WTC11 (cell line): ENCODE data around the gene CEBPG. TPM values are rescaled to one million over a fixed set of nuclear protein-coding genes. Genes with fewer than 3 reads are reported as not detected.

Experiments used
- ATAC-seq: fragments of 200-7000 bp; cut with Tn5 transposase; 2 replicates; pipeline ENCODE4 v1.10.0; 2021; ENCODE audit warnings: mild to moderate bottlenecking, moderate library complexity
- CTCF ChIA-PET: fragments of 300-600 bp; sonication (Branson Sonifier 250); formaldehyde crosslinking; loops from one replicate; lab custom pipeline; 2021; ENCODE audit warnings: antibody characterized with exemption; lab: Charles Lee
- POLR2A ChIA-PET: fragments of 350-600 bp; sonication (Branson Sonifier 250); formaldehyde crosslinking; loops from one replicate; lab custom pipeline; 2021; ENCODE audit warnings: antibody characterized with exemption; lab: Charles Lee
- DNase-seq: peaks from one replicate; pipeline ENCODE4 v3.0.0; 2021; ENCODE audit warnings: low spot score
- H3K27ac Mint-ChIP-seq: 2 replicates; pipeline ENCODE4 v1.8.0; 2021; ENCODE audit warnings: mixed read lengths
- H3K27me3 Mint-ChIP-seq: 2 replicates; pipeline ENCODE4 v1.8.0; 2021; ENCODE audit warnings: low read depth, mild to moderate bottlenecking, moderate library complexity, mixed read lengths
- H3K36me3 Mint-ChIP-seq: 2 replicates; pipeline ENCODE4 v1.8.0; 2021; ENCODE audit warnings: mixed read lengths
- H3K4me1 Mint-ChIP-seq: 2 replicates; pipeline ENCODE4 v1.8.0; 2022; ENCODE audit warnings: mixed read lengths
- H3K4me3 Mint-ChIP-seq: 2 replicates; pipeline ENCODE4 v1.8.0; 2021; ENCODE audit warnings: mild to moderate bottlenecking, moderate library complexity, mixed read lengths
- H3K9me3 Mint-ChIP-seq: 2 replicates; pipeline ENCODE4 v1.8.0; 2021; ENCODE audit warnings: mixed read lengths
- AR ChIP-seq: fragments of 250-450 bp; sonication (Bioruptor Pico); IDR thresholded peaks from 2 replicates; pipeline ENCODE4 v1.9.0; 2021; ENCODE audit warnings: mild to moderate bottlenecking
- CDX4 ChIP-seq: fragments of 250-450 bp; sonication (Bioruptor Pico); IDR thresholded peaks from 2 replicates; pipeline ENCODE4 v1.9.0; 2021; ENCODE audit warnings: moderate library complexity, mild to moderate bottlenecking, inconsistent platforms, borderline replicate concordance
- ELF4 ChIP-seq: sonication (generic); formaldehyde crosslinking; IDR thresholded peaks from 2 replicates; pipeline ENCODE4 v1.8.1; 2022; ENCODE audit warnings: low read depth, mild to moderate bottlenecking, moderate library complexity, missing genetic modification reagents
- FOXJ3 ChIP-seq: sonication (generic); formaldehyde crosslinking; IDR thresholded peaks from 2 replicates; pipeline ENCODE4 v1.9.0; 2021; ENCODE audit warnings: missing genetic modification reagents, mild to moderate bottlenecking, borderline replicate concordance
- GABPB1 ChIP-seq: sonication (generic); formaldehyde crosslinking; IDR thresholded peaks from 2 replicates; pipeline ENCODE4 v1.8.1; 2023; ENCODE audit warnings: mild to moderate bottlenecking, missing genetic modification reagents
- JAZF1 ChIP-seq: fragments of 250-450 bp; sonication (Bioruptor Pico); IDR thresholded peaks from 2 replicates; pipeline ENCODE4 v1.9.0; 2021; ENCODE audit warnings: moderate library complexity, mild to moderate bottlenecking, inconsistent platforms
- JUN ChIP-seq: sonication (generic); formaldehyde crosslinking; IDR thresholded peaks from 2 replicates; pipeline ENCODE4 v1.8.0; 2023; ENCODE audit warnings: mild to moderate bottlenecking, missing genetic modification reagents
- NFATC4 ChIP-seq: fragments of 250-450 bp; sonication (Bioruptor Pico); IDR thresholded peaks from 2 replicates; pipeline ENCODE4 v1.9.0; 2021; ENCODE audit warnings: mild to moderate bottlenecking
- NR1H2 ChIP-seq: sonication (generic); formaldehyde crosslinking; IDR thresholded peaks from 2 replicates; pipeline ENCODE4 v1.9.0; 2021; ENCODE audit warnings: mild to moderate bottlenecking, moderate library complexity, missing genetic modification reagents
- PRRX2 ChIP-seq: fragments of 250-450 bp; sonication (Bioruptor Pico); IDR thresholded peaks from 2 replicates; pipeline ENCODE4 v1.8.0; 2021; ENCODE audit warnings: mild to moderate bottlenecking
- TEAD1 ChIP-seq: sonication (generic); formaldehyde crosslinking; IDR thresholded peaks from 2 replicates; pipeline ENCODE4 v1.8.0; 2022; ENCODE audit warnings: mild to moderate bottlenecking, missing genetic modification reagents
- TP53 ChIP-seq: sonication (generic); formaldehyde crosslinking; IDR thresholded peaks from 2 replicates; pipeline ENCODE4 v1.8.1; 2023; ENCODE audit warnings: mild to moderate bottlenecking, missing genetic modification reagents
- ZNF263 ChIP-seq: sonication (generic); formaldehyde crosslinking; IDR thresholded peaks from 2 replicates; pipeline ENCODE4 v1.8.1; 2022; ENCODE audit warnings: low read depth, mild to moderate bottlenecking, moderate library complexity, missing genetic modification reagents
- ZNF416 ChIP-seq: fragments of 250-450 bp; sonication (Bioruptor Pico); IDR thresholded peaks from 2 replicates; pipeline ENCODE4 v1.9.0; 2021; ENCODE audit warnings: mild to moderate bottlenecking, inconsistent platforms
- ZNF423 ChIP-seq: fragments of 250-450 bp; sonication (Bioruptor Pico); IDR thresholded peaks from 2 replicates; pipeline ENCODE4 v2.1.2; 2022; ENCODE audit warnings: mild to moderate bottlenecking, moderate library complexity
- total RNA-seq: library from RNA; stranded (reverse); gene quantifications from 3 replicates; pipeline ENCODE4 v1.2.3, GENCODE V29; 2021
- TF ChIP-seq, protein P1 (sequence below): sonication (generic); formaldehyde crosslinking; IDR thresholded peaks from 2 replicates; pipeline ENCODE4 v1.8.1; 2023; ENCODE audit warnings: mild to moderate bottlenecking, missing genetic modification reagents, moderate library complexity
- TF ChIP-seq, protein P2 (sequence below): sonication (generic); formaldehyde crosslinking; IDR thresholded peaks from 2 replicates; pipeline ENCODE4 v1.8.1; 2023; ENCODE audit warnings: mild to moderate bottlenecking, missing genetic modification reagents, moderate library complexity
- TF ChIP-seq, protein P3 (sequence below): fragments of 200-600 bp; IDR thresholded peaks from 2 replicates; pipeline ENCODE4 v1.8.0; 2022; ENCODE audit warnings: antibody characterized with exemption
- TF ChIP-seq, protein P4 (sequence below): sonication (generic); formaldehyde crosslinking; IDR thresholded peaks from 2 replicates; pipeline ENCODE4 v1.8.0; 2023; ENCODE audit warnings: missing genetic modification reagents, mild to moderate bottlenecking, borderline replicate concordance

The CEBPG gene
- total RNA-seq, 1 experiment from 2014 or later: 33.1 TPM

DNA sequence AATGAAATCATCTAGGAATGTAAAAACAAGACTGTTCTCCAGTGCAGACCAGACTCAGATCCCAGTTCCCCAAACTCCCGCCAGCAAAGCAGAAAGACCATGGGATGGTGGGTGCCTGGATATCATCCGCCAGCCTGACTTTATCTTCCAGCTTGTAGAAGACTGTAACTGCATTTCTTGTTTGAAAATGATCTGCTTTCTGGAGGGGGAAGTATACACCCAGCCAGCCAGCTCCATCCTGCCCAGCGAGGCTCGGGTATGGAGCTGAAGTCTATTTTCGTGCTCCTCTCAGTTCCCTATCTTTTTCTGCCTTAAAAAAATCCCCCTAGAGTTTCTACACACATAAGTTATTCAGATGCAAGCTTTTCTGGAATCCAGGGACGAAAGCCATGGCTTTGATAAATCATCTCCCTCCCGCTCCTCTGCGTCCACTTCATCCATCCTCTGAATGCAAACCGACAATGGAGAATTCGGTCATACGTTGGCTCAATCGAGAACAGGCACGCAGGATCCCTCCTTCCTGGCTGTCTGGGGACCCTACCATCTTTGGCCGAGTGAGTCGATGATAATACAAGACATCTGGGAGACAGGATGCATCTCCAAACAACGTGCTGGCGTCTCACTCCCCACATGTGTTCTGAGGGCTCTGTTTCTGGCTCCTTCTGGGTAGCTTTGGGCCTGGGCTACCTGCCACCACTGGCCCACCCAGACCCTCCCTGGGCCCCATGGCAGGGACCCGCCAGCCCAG is 31.2 kb downstream of the CEBPG start (continued):
- TF ChIP-seq, protein P1, sequence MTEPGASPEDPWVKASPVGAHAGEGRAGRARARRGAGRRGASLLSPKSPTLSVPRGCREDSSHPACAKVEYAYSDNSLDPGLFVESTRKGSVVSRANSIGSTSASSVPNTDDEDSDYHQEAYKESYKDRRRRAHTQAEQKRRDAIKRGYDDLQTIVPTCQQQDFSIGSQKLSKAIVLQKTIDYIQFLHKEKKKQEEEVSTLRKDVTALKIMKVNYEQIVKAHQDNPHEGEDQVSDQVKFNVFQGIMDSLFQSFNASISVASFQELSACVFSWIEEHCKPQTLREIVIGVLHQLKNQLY (CRISPR knock-in tag): no peak
- no peak for TF ChIP-seq TEAD1 (CRISPR knock-in tag)
- TF ChIP-seq ZNF263 (CRISPR knock-in tag): no peak
- no peak for TF ChIP-seq PRRX2 (CRISPR knock-in tag)
- no peak for TF ChIP-seq NR1H2 (CRISPR knock-in tag)
- TF ChIP-seq, protein P2, sequence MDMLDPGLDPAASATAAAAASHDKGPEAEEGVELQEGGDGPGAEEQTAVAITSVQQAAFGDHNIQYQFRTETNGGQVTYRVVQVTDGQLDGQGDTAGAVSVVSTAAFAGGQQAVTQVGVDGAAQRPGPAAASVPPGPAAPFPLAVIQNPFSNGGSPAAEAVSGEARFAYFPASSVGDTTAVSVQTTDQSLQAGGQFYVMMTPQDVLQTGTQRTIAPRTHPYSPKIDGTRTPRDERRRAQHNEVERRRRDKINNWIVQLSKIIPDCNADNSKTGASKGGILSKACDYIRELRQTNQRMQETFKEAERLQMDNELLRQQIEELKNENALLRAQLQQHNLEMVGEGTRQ (CRISPR knock-in tag): no peak
- TF ChIP-seq, protein P3, sequence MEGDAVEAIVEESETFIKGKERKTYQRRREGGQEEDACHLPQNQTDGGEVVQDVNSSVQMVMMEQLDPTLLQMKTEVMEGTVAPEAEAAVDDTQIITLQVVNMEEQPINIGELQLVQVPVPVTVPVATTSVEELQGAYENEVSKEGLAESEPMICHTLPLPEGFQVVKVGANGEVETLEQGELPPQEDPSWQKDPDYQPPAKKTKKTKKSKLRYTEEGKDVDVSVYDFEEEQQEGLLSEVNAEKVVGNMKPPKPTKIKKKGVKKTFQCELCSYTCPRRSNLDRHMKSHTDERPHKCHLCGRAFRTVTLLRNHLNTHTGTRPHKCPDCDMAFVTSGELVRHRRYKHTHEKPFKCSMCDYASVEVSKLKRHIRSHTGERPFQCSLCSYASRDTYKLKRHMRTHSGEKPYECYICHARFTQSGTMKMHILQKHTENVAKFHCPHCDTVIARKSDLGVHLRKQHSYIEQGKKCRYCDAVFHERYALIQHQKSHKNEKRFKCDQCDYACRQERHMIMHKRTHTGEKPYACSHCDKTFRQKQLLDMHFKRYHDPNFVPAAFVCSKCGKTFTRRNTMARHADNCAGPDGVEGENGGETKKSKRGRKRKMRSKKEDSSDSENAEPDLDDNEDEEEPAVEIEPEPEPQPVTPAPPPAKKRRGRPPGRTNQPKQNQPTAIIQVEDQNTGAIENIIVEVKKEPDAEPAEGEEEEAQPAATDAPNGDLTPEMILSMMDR: no peak
- no peak for TF ChIP-seq ELF4
- TF ChIP-seq GABPB1 (CRISPR knock-in tag): no peak
- no peak for TF ChIP-seq JUN
- no peak for TF ChIP-seq CDX4 (CRISPR knock-in tag)
- TF ChIP-seq, all 79 proteins: peak for 0

DNA sequence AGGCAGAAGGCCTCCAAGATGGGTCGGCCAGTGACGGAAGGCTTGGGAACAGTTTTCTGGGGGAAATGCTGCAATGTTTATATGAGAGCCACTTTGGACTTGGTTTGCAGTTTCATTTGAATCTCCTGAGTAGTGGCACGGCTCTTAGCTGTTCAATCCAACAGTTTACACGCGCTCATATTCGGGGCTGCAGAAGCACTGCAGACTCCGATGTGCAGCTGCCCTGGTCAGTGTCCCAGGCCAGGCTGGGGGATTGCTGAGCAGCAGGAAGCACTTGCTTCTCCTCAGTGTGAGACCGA is 31.7 kb downstream of the CEBPG start:
- H3K27me3 Mint-ChIP-seq: no peaks in the 10 kb centered on the region
- no peaks in the 10 kb centered on the region for H3K9me3 Mint-ChIP-seq
- no peaks in the 10 kb centered on the region for H3K36me3 Mint-ChIP-seq
- no peak for ATAC-seq
- peaks cover 4% of the 10 kb centered on the region; the same call in 1 of the 2 replicates for H3K4me1 Mint-ChIP-seq
- DNase-seq: no peak
- ChIA-PET POLR2A (no interaction called here), CTCF (interaction anchor here (1.4 to 6.3 kb wide), 7 partner anchors 9 to 271 kb away, joined by 3 to 47 read pairs (median 6); partner anchors contain the start of gene CEBPG)
- H3K27ac Mint-ChIP-seq: no peak overlapping the region
- TF ChIP-seq ZNF416 (CRISPR knock-in tag) (no peak), NFATC4 (CRISPR knock-in tag) (no peak), TP53 (CRISPR knock-in tag) (no peak), FOXJ3 (no peak), ZNF423 (no peak), AR (CRISPR knock-in tag) (no peak), JAZF1 (CRISPR knock-in tag) (no peak)
- TF ChIP-seq, protein P4, sequence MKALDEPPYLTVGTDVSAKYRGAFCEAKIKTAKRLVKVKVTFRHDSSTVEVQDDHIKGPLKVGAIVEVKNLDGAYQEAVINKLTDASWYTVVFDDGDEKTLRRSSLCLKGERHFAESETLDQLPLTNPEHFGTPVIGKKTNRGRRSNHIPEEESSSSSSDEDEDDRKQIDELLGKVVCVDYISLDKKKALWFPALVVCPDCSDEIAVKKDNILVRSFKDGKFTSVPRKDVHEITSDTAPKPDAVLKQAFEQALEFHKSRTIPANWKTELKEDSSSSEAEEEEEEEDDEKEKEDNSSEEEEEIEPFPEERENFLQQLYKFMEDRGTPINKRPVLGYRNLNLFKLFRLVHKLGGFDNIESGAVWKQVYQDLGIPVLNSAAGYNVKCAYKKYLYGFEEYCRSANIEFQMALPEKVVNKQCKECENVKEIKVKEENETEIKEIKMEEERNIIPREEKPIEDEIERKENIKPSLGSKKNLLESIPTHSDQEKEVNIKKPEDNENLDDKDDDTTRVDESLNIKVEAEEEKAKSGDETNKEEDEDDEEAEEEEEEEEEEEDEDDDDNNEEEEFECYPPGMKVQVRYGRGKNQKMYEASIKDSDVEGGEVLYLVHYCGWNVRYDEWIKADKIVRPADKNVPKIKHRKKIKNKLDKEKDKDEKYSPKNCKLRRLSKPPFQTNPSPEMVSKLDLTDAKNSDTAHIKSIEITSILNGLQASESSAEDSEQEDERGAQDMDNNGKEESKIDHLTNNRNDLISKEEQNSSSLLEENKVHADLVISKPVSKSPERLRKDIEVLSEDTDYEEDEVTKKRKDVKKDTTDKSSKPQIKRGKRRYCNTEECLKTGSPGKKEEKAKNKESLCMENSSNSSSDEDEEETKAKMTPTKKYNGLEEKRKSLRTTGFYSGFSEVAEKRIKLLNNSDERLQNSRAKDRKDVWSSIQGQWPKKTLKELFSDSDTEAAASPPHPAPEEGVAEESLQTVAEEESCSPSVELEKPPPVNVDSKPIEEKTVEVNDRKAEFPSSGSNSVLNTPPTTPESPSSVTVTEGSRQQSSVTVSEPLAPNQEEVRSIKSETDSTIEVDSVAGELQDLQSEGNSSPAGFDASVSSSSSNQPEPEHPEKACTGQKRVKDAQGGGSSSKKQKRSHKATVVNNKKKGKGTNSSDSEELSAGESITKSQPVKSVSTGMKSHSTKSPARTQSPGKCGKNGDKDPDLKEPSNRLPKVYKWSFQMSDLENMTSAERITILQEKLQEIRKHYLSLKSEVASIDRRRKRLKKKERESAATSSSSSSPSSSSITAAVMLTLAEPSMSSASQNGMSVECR (CRISPR knock-in tag): no peak
- no peak overlapping the region for H3K4me3 Mint-ChIP-seq
